Measurements from ENCODE around the gene C12orf56. TPM values are rescaled to one million over a fixed set of nuclear protein-coding genes. Genes with fewer than 3 reads are reported as not detected.
A peak's percentile ranks its signal among the peaks of the same experiment; 100 is the strongest.

C12orf56 gene
- total and polyA plus RNA-seq, 9 of the 15 experiments (the other 6 are each of a cell fraction or from before 2014, with no cell fraction given): 0.40 to 4.8 (median 1.2) TPM

- TF ChIP-seq, protein P1, sequence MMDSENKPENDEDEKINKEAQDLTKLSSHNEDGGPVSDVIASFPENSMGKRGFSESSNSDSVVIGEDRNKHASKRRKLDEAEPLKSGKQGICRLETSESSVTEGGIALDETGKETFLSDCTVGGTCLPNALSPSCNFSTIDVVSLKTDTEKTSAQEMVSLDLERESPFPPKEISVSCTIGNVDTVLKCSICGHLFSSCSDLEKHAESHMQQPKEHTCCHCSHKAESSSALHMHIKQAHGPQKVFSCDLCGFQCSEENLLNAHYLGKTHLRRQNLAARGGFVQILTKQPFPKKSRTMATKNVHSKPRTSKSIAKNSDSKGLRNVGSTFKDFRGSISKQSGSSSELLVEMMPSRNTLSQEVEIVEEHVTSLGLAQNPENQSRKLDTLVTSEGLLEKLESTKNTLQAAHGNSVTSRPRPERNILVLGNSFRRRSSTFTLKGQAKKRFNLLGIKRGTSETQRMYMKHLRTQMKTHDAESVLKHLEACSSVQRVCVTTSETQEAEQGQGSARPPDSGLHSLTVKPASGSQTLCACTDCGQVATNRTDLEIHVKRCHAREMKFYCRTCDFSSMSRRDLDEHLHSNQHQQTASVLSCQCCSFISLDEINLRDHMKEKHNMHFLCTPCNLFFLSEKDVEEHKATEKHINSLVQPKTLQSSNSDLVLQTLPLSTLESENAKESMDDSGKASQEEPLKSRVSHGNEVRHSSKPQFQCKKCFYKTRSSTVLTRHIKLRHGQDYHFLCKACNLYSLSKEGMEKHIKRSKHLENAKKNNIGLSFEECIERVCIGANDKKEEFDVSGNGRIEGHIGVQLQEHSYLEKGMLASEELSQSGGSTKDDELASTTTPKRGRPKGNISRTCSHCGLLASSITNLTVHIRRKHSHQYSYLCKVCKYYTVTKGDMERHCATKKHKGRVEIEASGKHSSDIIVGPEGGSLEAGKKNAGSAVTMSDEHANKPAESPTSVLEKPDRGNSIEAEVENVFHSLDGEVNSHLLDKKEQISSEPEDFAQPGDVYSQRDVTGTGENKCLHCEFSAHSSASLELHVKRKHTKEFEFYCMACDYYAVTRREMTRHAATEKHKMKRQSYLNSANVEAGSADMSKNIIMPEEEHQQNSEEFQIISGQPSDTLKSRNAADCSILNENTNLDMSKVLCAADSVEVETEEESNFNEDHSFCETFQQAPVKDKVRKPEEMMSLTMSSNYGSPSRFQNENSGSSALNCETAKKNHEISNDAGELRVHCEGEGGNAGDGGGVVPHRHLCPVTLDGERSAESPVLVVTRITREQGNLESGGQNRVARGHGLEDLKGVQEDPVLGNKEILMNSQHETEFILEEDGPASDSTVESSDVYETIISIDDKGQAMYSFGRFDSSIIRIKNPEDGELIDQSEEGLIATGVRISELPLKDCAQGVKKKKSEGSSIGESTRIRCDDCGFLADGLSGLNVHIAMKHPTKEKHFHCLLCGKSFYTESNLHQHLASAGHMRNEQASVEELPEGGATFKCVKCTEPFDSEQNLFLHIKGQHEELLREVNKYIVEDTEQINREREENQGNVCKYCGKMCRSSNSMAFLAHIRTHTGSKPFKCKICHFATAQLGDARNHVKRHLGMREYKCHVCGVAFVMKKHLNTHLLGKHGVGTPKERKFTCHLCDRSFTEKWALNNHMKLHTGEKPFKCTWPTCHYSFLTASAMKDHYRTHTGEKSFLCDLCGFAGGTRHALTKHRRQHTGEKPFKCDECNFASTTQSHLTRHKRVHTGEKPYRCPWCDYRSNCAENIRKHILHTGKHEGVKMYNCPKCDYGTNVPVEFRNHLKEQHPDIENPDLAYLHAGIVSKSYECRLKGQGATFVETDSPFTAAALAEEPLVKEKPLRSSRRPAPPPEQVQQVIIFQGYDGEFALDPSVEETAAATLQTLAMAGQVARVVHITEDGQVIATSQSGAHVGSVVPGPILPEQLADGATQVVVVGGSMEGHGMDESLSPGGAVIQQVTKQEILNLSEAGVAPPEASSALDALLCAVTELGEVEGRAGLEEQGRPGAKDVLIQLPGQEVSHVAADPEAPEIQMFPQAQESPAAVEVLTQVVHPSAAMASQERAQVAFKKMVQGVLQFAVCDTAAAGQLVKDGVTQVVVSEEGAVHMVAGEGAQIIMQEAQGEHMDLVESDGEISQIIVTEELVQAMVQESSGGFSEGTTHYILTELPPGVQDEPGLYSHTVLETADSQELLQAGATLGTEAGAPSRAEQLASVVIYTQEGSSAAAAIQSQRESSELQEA (IDR thresholded peaks at IDR 0.05; ENCODE audit: low read depth): no peak
- TF ChIP-seq STAT6 (CRISPR knock-in tag; IDR thresholded peaks at IDR 0.05) (no peak), ZNF444 (CRISPR knock-in tag; IDR thresholded peaks at IDR 0.05) (no peak), ADNP (tag; IDR thresholded peaks at IDR 0.05) (no peak), DLX4 (CRISPR knock-in tag; IDR thresholded peaks at IDR 0.05) (no peak), MITF (IDR thresholded peaks at IDR 0.05) (no peak), ZNF707 (CRISPR knock-in tag; conservative IDR thresholded peaks at IDR 0.05) (no peak)
- TF ChIP-seq, protein P2, sequence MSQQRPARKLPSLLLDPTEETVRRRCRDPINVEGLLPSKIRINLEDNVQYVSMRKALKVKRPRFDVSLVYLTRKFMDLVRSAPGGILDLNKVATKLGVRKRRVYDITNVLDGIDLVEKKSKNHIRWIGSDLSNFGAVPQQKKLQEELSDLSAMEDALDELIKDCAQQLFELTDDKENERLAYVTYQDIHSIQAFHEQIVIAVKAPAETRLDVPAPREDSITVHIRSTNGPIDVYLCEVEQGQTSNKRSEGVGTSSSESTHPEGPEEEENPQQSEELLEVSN (IDR thresholded peaks at IDR 0.05; ENCODE audit: borderline replicate concordance in 1 of 2, extremely low read depth in 1 of 2, insufficient read depth in 1 of 2, insufficient read length in 1 of 2, low read depth in 1 of 2, low read length in 1 of 2, poor library complexity in 1 of 2, severe bottlenecking in 1 of 2): peak; percentile 51 to 60
- TF ChIP-seq, protein P3, sequence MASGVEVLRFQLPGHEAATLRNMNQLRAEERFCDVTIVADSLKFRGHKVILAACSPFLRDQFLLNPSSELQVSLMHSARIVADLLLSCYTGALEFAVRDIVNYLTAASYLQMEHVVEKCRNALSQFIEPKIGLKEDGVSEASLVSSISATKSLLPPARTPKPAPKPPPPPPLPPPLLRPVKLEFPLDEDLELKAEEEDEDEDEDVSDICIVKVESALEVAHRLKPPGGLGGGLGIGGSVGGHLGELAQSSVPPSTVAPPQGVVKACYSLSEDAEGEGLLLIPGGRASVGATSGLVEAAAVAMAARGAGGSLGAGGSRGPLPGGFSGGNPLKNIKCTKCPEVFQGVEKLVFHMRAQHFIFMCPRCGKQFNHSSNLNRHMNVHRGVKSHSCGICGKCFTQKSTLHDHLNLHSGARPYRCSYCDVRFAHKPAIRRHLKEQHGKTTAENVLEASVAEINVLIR (CRISPR knock-in tag; IDR thresholded peaks at IDR 0.05): no peak
Measured at GRCh38 chr12:64403707-64404469, 13.3 kb upstream of the C12orf56 start, which contains the start of gene XPOT (continued).

All from K562 (cell line).